ENCODE measurements around the gene MYO3B. TPM values are rescaled to one million over a fixed set of nuclear protein-coding genes. Genes with fewer than 3 reads are reported as not detected.

MYO3B gene
- total RNA-seq, 1 donor from 2014 or later: not detected

GRCh38 chr2:170518911-170519310, 341.0 kb downstream of the MYO3B start:
- Mint-ChIP-seq H3K9me3 (no peaks in the 10 kb centered on the region), H3K4me3 (no peak overlapping the region), H3K27me3 (ENCODE audit: low read depth) (no peaks in the 10 kb centered on the region), H3K36me3 (ENCODE audit: low read depth) (no peaks in the 10 kb centered on the region), H3K4me1 (peaks cover 4% of the 10 kb centered on the region), H3K27ac (ENCODE audit: unreplicated experiment) (no peak overlapping the region)
- TF ChIP-seq CTCF (conservative IDR thresholded peaks at IDR 0.05): no peak
- no peak for DNase-seq (ENCODE audit: low read depth, low spot score)

- Mint-ChIP-seq H3K36me3 (ENCODE audit: low read depth) (no peaks in the 10 kb centered on the region), H3K27me3 (ENCODE audit: low read depth) (no peaks in the 10 kb centered on the region), H3K4me1 (no peaks in the 10 kb centered on the region), H3K9me3 (no peaks in the 10 kb centered on the region), H3K27ac (ENCODE audit: unreplicated experiment) (no peak overlapping the region), H3K4me3 (no peak overlapping the region)
- DNase-seq (ENCODE audit: low read depth, low spot score): no peak
- TF ChIP-seq CTCF (conservative IDR thresholded peaks at IDR 0.05): no peak
These were observed 343.4 kb downstream of the MYO3B start for GRCh38 chr2:170521299-170521698.

- no peak overlapping the region for H3K4me3 Mint-ChIP-seq
- DNase-seq (ENCODE audit: low read depth, low spot score): no peak
- no peaks in the 10 kb centered on the region for H3K4me1 Mint-ChIP-seq
- no peak for TF ChIP-seq CTCF (conservative IDR thresholded peaks at IDR 0.05)
- H3K9me3 Mint-ChIP-seq: no peaks in the 10 kb centered on the region
- H3K27me3 Mint-ChIP-seq (ENCODE audit: low read depth): no peaks in the 10 kb centered on the region
- H3K27ac Mint-ChIP-seq (ENCODE audit: unreplicated experiment): no peak overlapping the region
- H3K36me3 Mint-ChIP-seq (ENCODE audit: low read depth): no peaks in the 10 kb centered on the region
These were observed 345.6 kb downstream of the MYO3B start for GRCh38 chr2:170523506-170523905.

- H3K27ac Mint-ChIP-seq (ENCODE audit: unreplicated experiment): no peak overlapping the region
- H3K27me3 Mint-ChIP-seq (ENCODE audit: low read depth): no peaks in the 10 kb centered on the region
- H3K36me3 Mint-ChIP-seq (ENCODE audit: low read depth): no peaks in the 10 kb centered on the region
- H3K4me3 Mint-ChIP-seq: no peak overlapping the region
- peaks cover 3% of the 10 kb centered on the region for H3K4me1 Mint-ChIP-seq
- H3K9me3 Mint-ChIP-seq: no peaks in the 10 kb centered on the region
- TF ChIP-seq CTCF (conservative IDR thresholded peaks at IDR 0.05): no peak
- no peak for DNase-seq (ENCODE audit: low read depth, low spot score)
These were observed 347.1 kb downstream of the MYO3B start for GRCh38 chr2:170524828-170525565.

- no peak for DNase-seq (ENCODE audit: low read depth, low spot score)
These were observed 347.6 kb downstream of the MYO3B start for GRCh38 chr2:170525566-170525900.

More at GRCh38 chr2:170525566-170525900, 347.6 kb downstream of the MYO3B start:
- peaks cover 8% of the 10 kb centered on the region for H3K4me1 Mint-ChIP-seq
- H3K27me3 Mint-ChIP-seq (ENCODE audit: low read depth): no peaks in the 10 kb centered on the region
- H3K36me3 Mint-ChIP-seq (ENCODE audit: low read depth): no peaks in the 10 kb centered on the region
- no peak for TF ChIP-seq CTCF (conservative IDR thresholded peaks at IDR 0.05)
- no peaks in the 10 kb centered on the region for H3K9me3 Mint-ChIP-seq
- H3K27ac Mint-ChIP-seq (ENCODE audit: unreplicated experiment): no peak overlapping the region
- no peak overlapping the region for H3K4me3 Mint-ChIP-seq

All from neural crest cell (in vitro differentiated cells).